Thyroid gland (tissue), 4 donors: ENCODE results near the gene P2RY8. TPM values are rescaled to one million over a fixed set of nuclear protein-coding genes. Genes with fewer than 3 reads are reported as not detected.

Experiments
- DNase-seq, 2 donors: peaks; one replicate each; pipeline ENCODE4 v3.0.0-alpha.2; 2019
- H3K27ac ChIP-seq, 3 donors: fragments of 200-600 bp; sonication (generic); 1 replicate in 2 of 3; 2 replicates in 1 of 3; pipeline ENCODE4 v1.5.1; 2016 to 2019; ENCODE audit warnings: mild to moderate bottlenecking in 1 of 3, moderate library complexity in 1 of 3
- H3K27me3 ChIP-seq: fragments of 200-600 bp; sonication (generic); one replicate; pipeline ENCODE4 v1.5.1; 2019
- H3K36me3 ChIP-seq, 2 donors: fragments of 200-600 bp; sonication (generic); one replicate each; pipeline ENCODE4 v1.5.1; 2016 to 2019
- H3K4me1 ChIP-seq, 2 donors: fragments of 200-600 bp; sonication (generic); one replicate each; pipeline ENCODE4 v1.5.1; 2017 to 2019
- H3K4me3 ChIP-seq, 3 donors: fragments of 200-600 bp; sonication (generic); replicated peaks in 1 of 3; 1 replicate in 2 of 3; 2 replicates in 1 of 3; pipeline ENCODE4 v1.5.1; 2016; ENCODE audit warnings: mild to moderate bottlenecking in 1 of 3
- H3K9me3 ChIP-seq: fragments of 200-600 bp; sonication (generic); one replicate; pipeline ENCODE4 v1.5.1; 2017
- CTCF ChIP-seq, 6 experiments: fragments of 200-600 bp in 3 of 6; fragments of 450-650 bp in 3 of 6; sonication (generic) in 3 of 6; IDR thresholded peaks; one replicate each; pipeline ENCODE4 v1.5.1; 2016 to 2019; ENCODE audit warnings: antibody characterized with exemption in 6 of 6, mild to moderate bottlenecking in 2 of 6, inconsistent platforms in 1 of 6, moderate library complexity in 1 of 6
- POLR2A ChIP-seq, 2 donors: fragments of 450-650 bp; IDR thresholded peaks; one replicate each; pipeline ENCODE4 v1.6.1; 2017; ENCODE audit warnings: antibody characterized with exemption in 2 of 2, mild to moderate bottlenecking in 2 of 2, moderate library complexity in 1 of 2
- WGBS, 2 donors: methylation state at CpG; one replicate each; pipeline ENCODE4 v1.1.5; 2017; 5-methylcytosine and 5-hydroxymethylcytosine counted together
- intact Hi-C: fragments of 100-400 bp; cut with DNase I; formaldehyde crosslinking; loops from one replicate; pipeline ENCODE4 v1.15.1; 2023
- total RNA-seq, 4 donors: library from RNA; depleted of rRNA; stranded (reverse); fragments of >200 nt; gene quantifications; one replicate each; pipeline ENCODE4 v1.2.3, GENCODE V29; 2016

Gene P2RY8
- total RNA-seq, 4 donors from 2014 or later: 2.4 to 11.9 (median 3.0) TPM

- H3K27ac ChIP-seq: no peak overlapping the region
- no peak for TF ChIP-seq POLR2A (IDR thresholded peaks at IDR 0.05)
- no peak for TF ChIP-seq CTCF (IDR thresholded peaks at IDR 0.05)
- DNase-seq: no peak
- WGBS, 2 donors: 78 to 79% methylated on average over 3 of the region's 3 CpGs
- no peaks in the 10 kb centered on the region for H3K36me3 ChIP-seq
- H3K9me3 ChIP-seq: no peaks in the 10 kb centered on the region
- no peak overlapping the region for H3K4me3 ChIP-seq
- H3K4me1 ChIP-seq: peaks cover 11% of the 10 kb centered on the region in 2 donors
- intact Hi-C loops: loop anchor here (2.0 to 10.0 kb wide), 4 partner anchors 121 to 1149 kb away; no protein-coding TSS in a partner anchor
- no peaks in the 10 kb centered on the region for H3K27me3 ChIP-seq
Measured at GRCh38 chrX:1455948-1456280, 81.1 kb downstream of the P2RY8 start.

DNA sequence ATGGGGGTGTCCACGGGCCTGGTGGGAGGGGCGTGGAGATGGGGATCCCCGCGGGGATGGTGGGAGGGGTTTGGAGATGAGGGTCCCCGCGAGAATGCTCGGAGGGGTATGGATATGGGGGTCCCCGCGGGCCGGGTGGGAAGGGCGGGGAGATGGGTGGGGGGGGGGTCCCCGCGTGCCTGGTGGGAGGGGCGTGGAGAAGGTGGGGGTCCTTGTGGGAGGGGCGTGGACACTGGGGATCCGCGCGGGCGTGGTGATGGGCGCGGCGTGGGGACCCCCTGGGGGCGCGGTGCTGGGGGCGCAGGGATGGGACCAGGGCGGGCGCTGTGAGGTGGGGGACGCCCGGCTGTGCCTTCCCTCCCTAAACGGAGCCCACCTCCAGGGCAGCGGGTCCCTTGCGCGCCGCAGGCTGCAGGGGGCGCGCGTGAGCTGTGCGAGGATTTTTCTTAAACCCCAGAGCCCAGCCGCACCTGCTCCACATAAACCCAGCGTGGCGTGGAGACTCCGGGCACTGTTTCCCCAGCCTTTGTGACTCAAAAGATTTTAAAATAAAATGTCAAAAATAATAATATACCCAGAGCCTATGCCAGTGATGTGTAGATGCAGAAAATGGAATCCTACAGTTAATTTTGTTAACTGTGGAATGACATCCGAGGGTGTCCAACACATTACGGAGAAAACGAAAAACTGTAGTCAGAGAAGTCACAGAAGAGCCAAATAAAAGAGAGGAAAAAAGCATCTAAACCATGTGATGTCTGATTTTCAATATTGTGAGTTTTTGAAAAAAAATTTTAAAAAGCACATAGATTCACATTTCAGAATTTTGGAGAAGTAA is 82.8 kb downstream of the P2RY8 start:
- no peaks in the 10 kb centered on the region for H3K27me3 ChIP-seq
- no peaks in the 10 kb centered on the region for H3K36me3 ChIP-seq
- TF ChIP-seq CTCF (IDR thresholded peaks at IDR 0.05) (peak; percentile 71 to 99 (median 93)), POLR2A (IDR thresholded peaks at IDR 0.05) (no peak)
- no peaks in the 10 kb centered on the region for H3K9me3 ChIP-seq
- peak; percentile 82 to 83 for DNase-seq
- intact Hi-C loops: loop anchor here (2.0 to 10.0 kb wide), 5 partner anchors 57 to 1233 kb away; no protein-coding TSS in a partner anchor
- WGBS, 2 donors: 12 to 15% methylated on average over 14 to 20 of the region's 45 CpGs
- H3K27ac ChIP-seq: peak overlapping the region in 1 of 3 donors; percentile 48
- peaks cover 11% of the 10 kb centered on the region in 2 donors for H3K4me1 ChIP-seq
- peak overlapping the region in 1 of 3 donors; percentile 15 for H3K4me3 ChIP-seq

DNA sequence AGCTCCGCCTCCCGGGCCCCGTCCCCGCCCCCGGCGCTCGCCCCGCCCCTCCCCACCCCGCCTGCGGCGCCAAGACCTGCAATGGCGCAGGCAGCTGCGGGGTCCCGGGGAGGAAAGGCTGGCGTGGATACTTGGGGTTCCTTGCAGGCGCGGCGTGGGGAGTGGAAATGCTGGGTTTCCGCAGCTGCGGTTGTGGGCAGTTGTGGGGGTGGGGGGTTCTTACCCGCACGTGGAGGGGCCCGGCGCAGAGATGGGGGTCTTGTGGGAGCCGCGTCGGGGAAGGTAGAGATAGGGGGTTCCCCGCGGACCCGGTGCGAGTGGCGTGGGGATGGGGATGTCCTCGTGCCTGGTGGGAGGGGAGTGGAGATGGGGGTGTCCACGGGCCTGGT is 83.6 kb downstream of the P2RY8 start:
- DNase-seq: no peak
- intact Hi-C loops: loop anchor here (5.0 to 10.0 kb wide), 4 partner anchors 56 to 1234 kb away; no protein-coding TSS in a partner anchor
- H3K36me3 ChIP-seq: no peaks in the 10 kb centered on the region
- no peaks in the 10 kb centered on the region for H3K9me3 ChIP-seq
- peak overlapping the region in 2 of 3 donors; percentile 69 for H3K4me3 ChIP-seq
- H3K27me3 ChIP-seq: no peaks in the 10 kb centered on the region
- H3K4me1 ChIP-seq: peaks cover 11% of the 10 kb centered on the region in 2 donors
- TF ChIP-seq POLR2A (IDR thresholded peaks at IDR 0.05) (peak; percentile 28 to 35), CTCF (IDR thresholded peaks at IDR 0.05) (no peak)
- peak overlapping the region; percentile 77 to 97 (median 88) for H3K27ac ChIP-seq
- 0 to 3% methylated on average over 8 to 13 of the region's 34 CpGs for WGBS, 2 donors

DNA sequence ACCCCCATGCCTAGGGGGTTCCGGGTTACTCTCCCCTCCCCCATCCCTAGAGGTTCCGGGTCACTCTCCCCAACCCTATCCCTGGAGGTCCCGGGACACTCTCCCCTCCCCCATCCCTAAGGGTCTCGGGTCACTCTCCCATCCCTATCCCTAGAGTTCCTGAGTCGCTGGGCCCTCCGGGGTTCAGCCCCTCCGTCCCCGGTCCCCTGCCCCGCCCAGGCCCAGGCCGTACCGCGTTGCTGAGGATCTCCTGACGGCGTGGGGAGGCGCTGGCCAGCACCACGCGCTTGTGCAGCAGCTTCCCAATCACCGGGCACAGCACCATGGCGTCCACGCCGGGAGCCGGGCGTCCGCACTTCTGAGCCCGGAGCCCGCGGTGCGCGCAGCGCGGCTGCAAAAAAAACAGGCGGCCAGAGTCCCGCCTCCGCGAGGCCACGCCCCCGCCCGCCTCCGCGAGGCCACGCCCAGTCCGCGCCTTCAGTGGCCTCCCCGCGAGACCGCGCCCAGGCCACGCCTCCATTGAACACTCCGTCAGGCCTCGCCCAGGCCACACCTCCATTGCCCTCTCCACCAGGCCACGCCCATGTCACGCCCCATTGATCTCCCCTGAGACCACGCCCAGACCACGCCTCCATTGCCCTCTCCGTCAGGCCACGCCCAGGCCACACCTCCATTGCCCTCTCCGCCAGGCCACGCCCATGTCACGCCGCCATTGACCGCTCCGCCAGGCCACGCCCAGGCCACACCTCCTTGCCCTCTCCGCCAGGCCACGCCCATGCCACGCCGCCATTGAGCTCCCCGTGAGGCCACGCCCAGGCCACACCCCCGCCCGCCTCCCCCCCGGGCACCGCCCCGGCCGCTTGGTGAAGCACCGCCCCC is 84.2 kb downstream of the P2RY8 start, which contains the start of gene ASMTL:
Gene ASMTL, minus strand, starts transcription at position 394 of the 879 bp plus-strand sequence. Its CDS starts 69 bp downstream, at position 325.
- no peaks in the 10 kb centered on the region for H3K27me3 ChIP-seq
- intact Hi-C loops: loop anchor here (5.0 to 10.0 kb wide), 4 partner anchors 55 to 1235 kb away; no protein-coding TSS in a partner anchor
- 1 to 2% methylated on average over 12 to 39 of the region's 76 CpGs for WGBS, 2 donors
- H3K9me3 ChIP-seq: no peaks in the 10 kb centered on the region
- H3K36me3 ChIP-seq: no peaks in the 10 kb centered on the region
- peak; percentile 99 to 100 for DNase-seq
- peak within 1 kb of the TSS; percentile 77 to 97 (median 88) for H3K27ac ChIP-seq
- peaks cover 11% of the 10 kb centered on the region in 2 donors for H3K4me1 ChIP-seq
- H3K4me3 ChIP-seq: peak within 1 kb of the TSS; percentile 6 to 98 (median 73)
- no peak for TF ChIP-seq CTCF (IDR thresholded peaks at IDR 0.05)
- peak; percentile 22 to 92 for TF ChIP-seq POLR2A (IDR thresholded peaks at IDR 0.05)
